ENCODE results near the gene JAZF1.

The JAZF1 gene

GRCh38 chr7:27958933-27959548 lies 221.6 kb downstream of the JAZF1 start:
- no peak for DNase-seq

- no peak for DNase-seq
Observed at GRCh38 chr7:27955596-27955995, 225.0 kb downstream of the JAZF1 start.

GRCh38 chr7:27955011-27955410 lies 225.6 kb downstream of the JAZF1 start:
- no peak for DNase-seq

GRCh38 chr7:27953777-27954176 lies 226.8 kb downstream of the JAZF1 start:
- DNase-seq = no peak

- no peak for DNase-seq
Observed at GRCh38 chr7:27953361-27953760, 227.2 kb downstream of the JAZF1 start.

GRCh38 chr7:27952456-27953285 lies 227.9 kb downstream of the JAZF1 start:
- DNase-seq = peak; percentile 5

- DNase-seq = no peak
Observed at GRCh38 chr7:27950123-27950522, 230.5 kb downstream of the JAZF1 start.

- DNase-seq = no peak
Observed at GRCh38 chr7:27948861-27949260, 231.7 kb downstream of the JAZF1 start.

GRCh38 chr7:27947586-27948278 lies 232.9 kb downstream of the JAZF1 start:
- DNase-seq = no peak

GRCh38 chr7:27946351-27946750 lies 234.2 kb downstream of the JAZF1 start:
- no peak for DNase-seq

GRCh38 chr7:27945058-27945795 lies 235.4 kb downstream of the JAZF1 start:
- DNase-seq = no peak

GRCh38 chr7:27944643-27945042 lies 236.0 kb downstream of the JAZF1 start:
- no peak for DNase-seq

GRCh38 chr7:27943241-27943640 lies 237.4 kb downstream of the JAZF1 start:
- DNase-seq = no peak

GRCh38 chr7:27942711-27943110 lies 237.9 kb downstream of the JAZF1 start:
- DNase-seq = no peak

GRCh38 chr7:27941522-27941921 lies 239.1 kb downstream of the JAZF1 start:
- DNase-seq = no peak

- no peak for DNase-seq
Observed at GRCh38 chr7:27940341-27940740, 240.3 kb downstream of the JAZF1 start.

GRCh38 chr7:27939893-27940292 lies 240.7 kb downstream of the JAZF1 start:
- no peak for DNase-seq

GRCh38 chr7:27936768-27937102 lies 243.9 kb downstream of the JAZF1 start:
- DNase-seq = no peak

- no peak for DNase-seq
Observed at GRCh38 chr7:27936047-27936767, 244.4 kb downstream of the JAZF1 start.

- DNase-seq = no peak
Observed at GRCh38 chr7:27933671-27934565, 246.7 kb downstream of the JAZF1 start.

- DNase-seq = no peak
Observed at GRCh38 chr7:27930910-27931476, 249.6 kb downstream of the JAZF1 start.

Data from central memory CD4-positive, alpha-beta T cell (primary cell).